Kidney (tissue), 14 donors: ENCODE results near the gene CYP2D6. TPM values are rescaled to one million over a fixed set of nuclear protein-coding genes. Genes with fewer than 3 reads are reported as not detected.

Experiments used
- DNase-seq, 5 donors: peaks; one replicate each; pipeline ENCODE4 v3.0.0-alpha.2; 2013 to 2020
- FAIRE-seq: peaks from 2 replicates; lab custom pipeline; 2012; peaks lifted over from hg19 to GRCh38; lab: Jason Lieb, UNC
- H3K27ac ChIP-seq, 2 donors: one replicate each; pipeline ENCODE4 v1.7.0; 2013; ENCODE audit warnings: low read depth in 2 of 2, low read length in 2 of 2, inconsistent platforms in 1 of 2
- H3K27me3 ChIP-seq: one replicate; pipeline ENCODE4 v1.7.1; 2013; ENCODE audit warnings: low read length, inconsistent platforms; ENCODE audit not compliant: control insufficient read depth, insufficient read depth
- H3K36me3 ChIP-seq, 3 donors: one replicate each; pipeline versions ENCODE4 v1.7.0 to v1.7.1; 2013; ENCODE audit warnings: low read length in 3 of 3, control low read depth in 1 of 3, inconsistent platforms in 1 of 3; ENCODE audit not compliant: insufficient read depth in 3 of 3, control insufficient read depth in 2 of 3
- H3K4me1 ChIP-seq, 3 donors: one replicate each; pipeline versions ENCODE4 v1.7.0 to v1.7.1; 2013; ENCODE audit warnings: low read length in 3 of 3, inconsistent platforms in 1 of 3, low read depth in 1 of 3; ENCODE audit not compliant: control insufficient read depth in 2 of 3, insufficient read depth in 2 of 3
- H3K4me3 ChIP-seq, 3 donors: one replicate each; pipeline versions ENCODE4 v1.7.0 to v1.8.1; 2013; ENCODE audit warnings: low read length in 3 of 3, control low read depth in 1 of 3, inconsistent platforms in 1 of 3
- H3K9ac ChIP-seq, 3 donors: one replicate each; pipeline versions ENCODE4 v1.7.0 to v1.7.1; 2013; ENCODE audit warnings: low read length in 3 of 3, control low read depth in 1 of 3, inconsistent platforms in 1 of 3
- H3K9me3 ChIP-seq, 3 donors: one replicate each; pipeline versions ENCODE4 v1.7.0 to v1.7.1; 2013; ENCODE audit warnings: low read length in 3 of 3, control low read depth in 1 of 3, inconsistent platforms in 1 of 3; ENCODE audit not compliant: control insufficient read depth in 2 of 3, insufficient read depth in 1 of 3
- intact Hi-C: fragments of 100-400 bp; cut with DNase I; formaldehyde crosslinking; loops from one replicate; pipeline ENCODE4 v1.11.1; 2022
- polyA plus RNA-seq: library from polyadenylated mRNA; stranded (reverse); fragments of 350-450 nt; fragmentation: Illumina TruSeq; extraction: RNeasy Lipid Tissue Mini Kit (QIAGEN cat#74804); gene quantifications from one replicate; pipeline ENCODE4 v1.2.3, GENCODE V29; 2014; ENCODE audit warnings: low read depth, low replicate concordance; ENCODE audit not compliant: insufficient read depth
- total RNA-seq: library from RNA; stranded (reverse); fragmentation: NEBNext Ultra II Directional; extraction: Animal tissue kit (Norgen Biotek cat#: 25700); gene quantifications from one replicate; pipeline ENCODE4 v1.2.1, GENCODE V29; 2021
- TF ChIP-seq, protein P1 (sequence below): IDR thresholded peaks from 3 replicates; pipeline ENCODE4 v1.5.1; 2012; ENCODE audit warnings: mild to moderate bottlenecking, moderate library complexity, borderline replicate concordance; ENCODE audit not compliant: insufficient read depth; ENCODE audit errors: extremely low read depth
- donor health status: control.
- donor health status: control.
- donor health status: control.
- donor health status: control.
- donor health status: control.
- donor health status: DM: yes; HTN: yes; CAD: no.
- donor health status: Normal renal cell carcinoma (clear cell type).

The CYP2D6 gene
- total and polyA plus RNA-seq, 2 donors from 2014 or later, result 0.39 to 3.2 TPM

DNA sequence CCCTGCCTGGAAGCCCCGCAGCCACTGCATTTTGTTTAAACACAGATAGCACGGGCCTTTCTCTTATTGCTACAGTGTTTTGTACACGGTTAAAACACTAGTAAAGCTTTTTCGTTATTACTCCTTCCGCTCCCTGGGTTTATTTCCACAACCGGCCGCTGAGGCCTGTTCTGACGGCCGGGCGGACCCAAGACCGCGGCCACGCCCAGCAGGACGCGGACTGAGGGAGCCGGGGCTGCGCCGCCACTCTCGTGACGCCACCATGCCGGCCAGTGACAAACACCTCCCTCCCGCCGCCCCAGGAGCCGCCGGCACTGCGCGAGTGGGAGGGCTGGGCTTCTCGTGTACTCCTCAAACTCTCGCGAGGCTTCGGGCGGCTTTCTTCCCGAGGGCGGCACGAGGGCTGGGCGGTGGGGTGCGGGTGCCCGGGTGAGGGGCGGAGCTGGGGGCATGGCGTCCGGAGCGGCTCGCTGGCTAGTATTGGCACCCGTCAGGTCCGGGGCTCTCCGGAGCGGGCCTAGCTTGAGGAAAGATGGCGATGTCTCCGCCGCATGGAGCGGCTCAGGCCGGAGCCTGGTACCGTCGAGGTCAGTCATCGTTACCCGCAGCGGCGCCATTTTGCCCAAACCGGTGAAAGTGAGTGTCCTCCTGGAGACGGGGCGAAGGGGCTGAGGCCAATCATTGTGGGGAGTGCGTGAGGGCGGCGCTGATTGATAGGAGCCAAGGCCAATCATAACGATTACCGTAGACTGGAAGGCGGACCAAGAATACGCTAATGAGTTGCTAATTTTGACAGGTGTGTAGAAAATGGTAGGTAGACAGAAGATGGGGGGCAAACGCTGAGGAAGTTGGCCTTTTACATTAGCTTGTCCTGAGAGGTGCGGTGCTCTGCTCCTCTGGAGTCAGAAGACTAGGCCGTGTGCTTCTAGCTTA, 51.0 kb downstream of the CYP2D6 start, which contains the start of gene SMDT1:
Gene SMDT1, plus strand, starts transcription at position 382 of the 933 bp plus-strand sequence. Its CDS starts 69 bp downstream, at position 451.
- intact Hi-C loops, result no loop called here
- DNase-seq, result peak; percentile 98 to 100 (median 99)
- Histone ChIP-seq H3K36me3 (peaks cover 3 to 24% (median 11%) of the 10 kb centered on the region in 3 donors), H3K27me3 (no peaks in the 10 kb centered on the region), H3K9me3 (no peaks in the 10 kb centered on the region), H3K4me1 (peaks cover 5 to 21% (median 11%) of the 10 kb centered on the region in 3 donors), H3K4me3 (peak within 1 kb of the TSS; percentile 89 to 97 (median 89)), H3K27ac (peak within 1 kb of the TSS; percentile 94 to 99), H3K9ac (peak within 1 kb of the TSS; percentile 83 to 97 (median 96))
- FAIRE-seq, result peak; percentile 97
- TF ChIP-seq, protein P1, sequence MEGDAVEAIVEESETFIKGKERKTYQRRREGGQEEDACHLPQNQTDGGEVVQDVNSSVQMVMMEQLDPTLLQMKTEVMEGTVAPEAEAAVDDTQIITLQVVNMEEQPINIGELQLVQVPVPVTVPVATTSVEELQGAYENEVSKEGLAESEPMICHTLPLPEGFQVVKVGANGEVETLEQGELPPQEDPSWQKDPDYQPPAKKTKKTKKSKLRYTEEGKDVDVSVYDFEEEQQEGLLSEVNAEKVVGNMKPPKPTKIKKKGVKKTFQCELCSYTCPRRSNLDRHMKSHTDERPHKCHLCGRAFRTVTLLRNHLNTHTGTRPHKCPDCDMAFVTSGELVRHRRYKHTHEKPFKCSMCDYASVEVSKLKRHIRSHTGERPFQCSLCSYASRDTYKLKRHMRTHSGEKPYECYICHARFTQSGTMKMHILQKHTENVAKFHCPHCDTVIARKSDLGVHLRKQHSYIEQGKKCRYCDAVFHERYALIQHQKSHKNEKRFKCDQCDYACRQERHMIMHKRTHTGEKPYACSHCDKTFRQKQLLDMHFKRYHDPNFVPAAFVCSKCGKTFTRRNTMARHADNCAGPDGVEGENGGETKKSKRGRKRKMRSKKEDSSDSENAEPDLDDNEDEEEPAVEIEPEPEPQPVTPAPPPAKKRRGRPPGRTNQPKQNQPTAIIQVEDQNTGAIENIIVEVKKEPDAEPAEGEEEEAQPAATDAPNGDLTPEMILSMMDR, result no peak

DNA sequence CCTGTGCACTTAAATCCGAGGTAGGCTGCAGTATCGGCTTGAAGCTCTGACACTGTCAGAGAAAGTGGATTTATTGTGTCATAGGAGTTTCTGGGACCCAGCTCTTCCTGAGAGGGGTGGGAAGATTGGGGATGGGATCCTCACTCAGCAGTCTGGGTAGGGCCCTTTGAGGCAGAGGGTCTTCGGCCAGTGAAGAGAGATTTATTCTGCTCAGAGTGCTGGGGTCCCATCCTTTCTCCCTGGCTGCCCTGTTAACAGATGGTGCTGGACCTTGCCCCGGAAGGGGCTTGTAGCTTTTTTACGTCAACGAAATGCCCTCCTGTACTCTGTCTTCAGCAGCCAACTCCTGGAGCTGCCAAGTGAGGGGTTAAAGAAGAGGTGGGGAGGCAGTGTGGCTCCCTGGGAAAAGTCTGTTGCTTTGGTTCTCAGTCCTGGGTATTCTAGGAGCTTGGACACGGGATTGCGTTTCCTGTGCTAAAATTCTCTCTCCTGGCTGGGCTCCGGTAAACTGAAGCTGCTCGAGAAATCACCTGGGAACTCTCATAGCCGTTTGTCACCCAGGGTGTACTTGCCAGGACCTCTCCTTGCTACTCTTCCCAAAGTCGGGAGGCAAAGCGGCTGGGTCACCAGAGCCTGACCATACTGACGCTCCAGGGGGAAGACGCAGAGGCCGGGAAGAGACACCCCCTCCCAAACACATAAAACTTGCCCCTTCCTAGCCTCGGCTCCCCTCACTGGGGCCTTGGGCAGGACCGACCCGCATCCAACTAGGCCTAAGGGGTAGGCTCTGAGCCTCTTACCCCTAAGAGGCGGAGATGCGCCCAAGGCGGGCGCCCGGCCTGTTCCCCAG, 51.9 kb downstream of the CYP2D6 start:
- Histone ChIP-seq H3K27me3 (no peaks in the 10 kb centered on the region), H3K9me3 (no peaks in the 10 kb centered on the region), H3K9ac (peak overlapping the region; percentile 28 to 97 (median 96)), H3K4me1 (peaks cover 5 to 24% (median 13%) of the 10 kb centered on the region in 3 donors), H3K4me3 (peak overlapping the region; percentile 54 to 89 (median 59)), H3K27ac (peak overlapping the region; percentile 94 to 99), H3K36me3 (peaks cover 0 to 15% (median 11%) of the 10 kb centered on the region in 3 donors)
- TF ChIP-seq, protein P1, result no peak
- intact Hi-C loops, result no loop called here
- FAIRE-seq (no peak), DNase-seq (peak in 3 of 5 donors; percentile 63 to 86 (median 67))

DNA sequence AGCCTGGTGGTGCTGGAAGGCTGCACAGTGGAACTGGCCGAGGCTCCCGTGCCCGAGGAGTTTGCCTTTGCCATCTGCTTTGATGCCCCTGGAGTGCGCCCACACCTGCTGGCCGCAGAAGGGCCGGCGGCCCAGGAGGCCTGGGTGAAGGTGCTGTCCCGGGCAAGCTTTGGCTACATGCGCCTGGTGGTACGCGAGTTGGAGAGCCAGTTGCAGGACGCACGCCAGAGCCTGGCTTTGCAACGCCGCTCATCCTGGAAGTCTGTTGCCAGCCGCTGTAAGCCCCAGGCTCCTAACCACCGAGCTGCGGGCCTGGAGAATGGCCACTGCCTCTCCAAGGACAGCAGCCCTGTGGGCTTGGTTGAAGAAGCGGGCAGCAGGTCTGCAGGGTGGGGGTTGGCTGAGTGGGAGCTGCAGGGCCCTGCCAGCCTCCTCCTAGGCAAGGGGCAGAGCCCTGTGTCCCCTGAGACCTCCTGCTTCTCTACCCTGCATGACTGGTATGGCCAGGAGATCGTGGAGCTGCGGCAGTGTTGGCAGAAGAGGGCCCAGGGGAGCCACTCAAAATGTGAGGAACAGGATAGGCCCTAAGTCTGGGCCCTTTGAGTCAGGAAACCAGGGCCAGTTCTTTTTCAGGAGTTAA, 53.0 kb downstream of the CYP2D6 start:
- TF ChIP-seq, protein P1, result no peak
- Histone ChIP-seq H3K27ac (peak overlapping the region in 1 of 2 donors; percentile 94), H3K4me1 (peaks cover 5 to 24% (median 15%) of the 10 kb centered on the region in 3 donors), H3K9ac (peak overlapping the region in 1 of 3 donors; percentile 96), H3K36me3 (peaks cover 0 to 6% (median 5%) of the 10 kb centered on the region in 3 donors), H3K4me3 (no peak overlapping the region), H3K9me3 (no peaks in the 10 kb centered on the region), H3K27me3 (no peaks in the 10 kb centered on the region)
- intact Hi-C loops, result no loop called here
- no peak for FAIRE-seq
- DNase-seq, result peak in 1 of 5 donors; percentile 53
